Endothelial cell of hepatic sinusoid (primary cell): ENCODE measurements around the gene TGDS.
"Not testable (repeated sequence)": the region's sequence is repeated elsewhere in the genome, so short reads cannot be mapped to it uniquely, and the experiment has no call there.

Experiments used
- in situ Hi-C: cut with HindIII; loops from 2 replicates; pipeline ENCODE4 v1.10.0; 2017; ENCODE audit warnings: low sequenced_read_pairs

Gene TGDS, protein sequence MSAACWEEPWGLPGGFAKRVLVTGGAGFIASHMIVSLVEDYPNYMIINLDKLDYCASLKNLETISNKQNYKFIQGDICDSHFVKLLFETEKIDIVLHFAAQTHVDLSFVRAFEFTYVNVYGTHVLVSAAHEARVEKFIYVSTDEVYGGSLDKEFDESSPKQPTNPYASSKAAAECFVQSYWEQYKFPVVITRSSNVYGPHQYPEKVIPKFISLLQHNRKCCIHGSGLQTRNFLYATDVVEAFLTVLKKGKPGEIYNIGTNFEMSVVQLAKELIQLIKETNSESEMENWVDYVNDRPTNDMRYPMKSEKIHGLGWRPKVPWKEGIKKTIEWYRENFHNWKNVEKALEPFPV

DNA sequence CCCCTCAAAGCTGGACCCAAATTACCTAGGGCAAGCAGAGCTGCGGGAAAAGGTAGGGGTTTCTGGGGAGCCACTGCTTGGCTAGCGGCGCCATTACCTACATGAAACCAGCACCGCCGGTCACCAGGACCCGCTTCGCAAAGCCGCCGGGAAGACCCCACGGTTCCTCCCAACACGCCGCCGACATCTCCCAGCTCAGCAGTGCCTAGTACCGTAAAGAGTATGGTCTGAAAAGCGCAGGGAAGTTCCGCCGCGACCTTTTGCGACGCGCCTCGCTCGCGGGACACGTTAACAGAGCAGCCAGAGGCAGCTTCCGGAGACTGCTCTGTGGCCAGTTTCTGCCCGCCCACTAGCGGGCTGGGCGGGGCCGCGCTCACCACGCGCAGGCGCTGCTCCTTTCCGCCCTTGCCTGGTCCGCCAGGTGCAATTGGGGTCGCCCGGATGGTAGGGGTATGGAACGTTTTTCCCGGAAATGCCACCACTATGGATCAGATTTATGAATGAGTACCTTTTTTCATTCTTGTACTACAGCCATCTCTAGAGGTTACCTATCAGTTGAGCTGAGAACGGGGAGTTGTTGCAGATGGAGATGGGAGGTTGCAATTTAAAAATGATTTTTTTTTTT lies at the start of gene TGDS:
Gene TGDS (minus strand): TSS at position 203 of the 625 bp plus-strand sequence. CDS start 16 bp downstream, at position 187.
- in situ Hi-C loops: no loop called here

DNA sequence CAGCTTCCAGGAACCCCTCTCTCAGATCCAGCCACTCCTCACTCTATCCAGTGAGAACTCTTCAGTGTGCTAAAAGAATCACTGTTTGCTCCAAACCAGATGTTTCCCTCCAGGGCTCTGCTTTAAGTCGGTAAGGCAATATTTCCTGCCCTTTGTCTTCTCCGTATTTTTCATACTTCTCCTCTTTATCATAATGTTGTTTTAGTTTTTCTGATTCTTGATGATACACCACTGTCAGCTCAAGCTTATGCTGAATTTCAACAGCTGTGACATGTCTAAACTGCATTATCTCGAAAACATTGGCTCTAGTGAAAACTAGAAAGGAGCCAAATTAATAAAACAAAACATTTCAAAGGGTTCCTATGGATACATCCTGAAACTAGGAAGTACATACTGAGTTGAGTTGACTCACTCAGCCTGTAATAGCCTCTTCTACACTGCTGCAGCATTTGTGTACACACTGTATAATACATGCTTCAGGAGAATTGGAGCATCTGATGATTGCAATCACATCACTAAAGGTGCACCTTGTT lies 45.5 kb upstream of the TGDS start:
- in situ Hi-C loops: no loop called here

DNA sequence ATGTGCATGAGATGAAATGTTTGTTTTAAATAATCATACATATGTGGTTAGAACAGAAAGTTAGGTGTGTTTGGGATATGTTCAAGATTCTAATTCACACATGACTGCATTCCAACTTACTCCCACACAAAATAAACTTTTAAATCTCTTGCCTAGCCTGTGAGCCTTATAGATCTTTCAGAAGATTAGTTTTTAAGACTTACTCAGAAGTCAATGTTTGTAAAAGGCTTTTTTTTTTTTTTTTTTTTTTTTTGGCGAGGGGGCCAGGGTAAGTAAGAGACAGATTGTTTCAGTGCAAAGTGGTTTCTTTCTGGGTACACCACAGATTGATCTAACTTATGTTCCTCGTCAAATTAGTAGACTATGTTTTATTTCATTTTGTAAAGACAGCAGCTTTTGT lies 44.8 kb upstream of the TGDS start:
- in situ Hi-C loops: no loop called here

DNA sequence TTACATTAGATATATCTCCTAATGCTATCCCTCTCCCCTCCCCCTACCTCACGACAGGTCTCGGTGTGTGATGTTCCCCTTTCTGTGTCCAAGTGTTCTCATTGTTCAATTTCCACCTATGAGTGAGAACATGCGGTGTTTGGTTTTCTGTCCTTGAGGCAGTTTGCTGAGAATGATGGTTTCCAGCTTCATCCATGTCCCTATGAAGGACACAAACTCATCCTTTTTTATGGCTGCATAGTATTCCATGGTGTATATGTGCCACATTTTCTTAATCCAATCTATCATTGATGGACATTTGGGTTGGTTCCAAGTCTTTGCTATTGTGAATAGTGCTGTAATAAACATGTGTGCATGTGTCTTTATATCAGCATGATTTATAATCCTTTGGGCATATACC lies 41.7 kb upstream of the TGDS start:
- in situ Hi-C loops: not testable (repeated sequence)

DNA sequence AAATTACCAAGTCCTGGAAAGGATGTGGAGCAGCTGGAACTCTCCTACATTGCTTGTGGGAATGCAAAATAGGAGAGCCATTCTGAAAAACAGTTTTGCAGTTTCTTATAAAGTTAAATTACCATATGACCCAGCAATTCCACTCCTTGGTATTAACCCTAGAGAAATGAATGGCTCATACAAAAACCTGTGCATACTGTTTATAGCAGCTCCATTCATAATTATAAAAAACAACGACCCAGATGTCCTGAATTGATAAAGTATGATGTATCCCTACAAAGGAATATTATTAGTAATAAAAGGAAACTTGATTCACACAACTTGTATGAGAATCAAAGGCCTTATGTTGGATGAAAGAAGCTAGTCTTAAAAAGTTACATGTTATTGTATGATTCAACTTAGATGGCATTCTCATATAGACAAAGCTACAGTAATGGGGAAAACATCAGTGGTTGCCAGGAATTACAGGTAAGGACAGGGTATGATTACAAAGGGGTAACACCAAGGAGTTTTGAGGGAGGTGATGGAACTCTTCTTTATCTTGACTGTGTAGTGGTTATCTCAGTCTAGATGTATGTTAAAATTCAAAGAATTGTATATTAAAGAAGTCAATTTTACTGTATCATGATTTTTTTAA lies 41.1 kb upstream of the TGDS start:
- in situ Hi-C loops: no loop called here

DNA sequence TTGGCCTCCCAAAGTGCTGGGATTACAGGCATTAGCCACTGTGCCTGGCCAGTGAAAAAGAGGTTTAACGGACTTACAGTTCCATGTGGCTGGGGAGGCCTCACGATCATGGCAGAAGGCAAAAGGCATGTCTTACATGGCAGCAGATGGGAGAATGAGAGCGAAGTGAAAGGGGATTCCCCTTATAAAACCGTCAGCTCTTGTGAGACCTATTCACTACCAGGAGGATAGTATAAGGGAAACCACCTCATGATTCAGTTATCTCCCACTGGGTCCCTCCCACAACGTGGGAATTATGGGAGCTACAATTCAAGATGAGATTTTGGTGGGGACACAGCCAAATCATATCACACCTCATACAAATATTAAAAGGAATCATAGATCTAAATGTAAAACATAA lies 40.1 kb upstream of the TGDS start:
- in situ Hi-C loops: not testable (repeated sequence)

DNA sequence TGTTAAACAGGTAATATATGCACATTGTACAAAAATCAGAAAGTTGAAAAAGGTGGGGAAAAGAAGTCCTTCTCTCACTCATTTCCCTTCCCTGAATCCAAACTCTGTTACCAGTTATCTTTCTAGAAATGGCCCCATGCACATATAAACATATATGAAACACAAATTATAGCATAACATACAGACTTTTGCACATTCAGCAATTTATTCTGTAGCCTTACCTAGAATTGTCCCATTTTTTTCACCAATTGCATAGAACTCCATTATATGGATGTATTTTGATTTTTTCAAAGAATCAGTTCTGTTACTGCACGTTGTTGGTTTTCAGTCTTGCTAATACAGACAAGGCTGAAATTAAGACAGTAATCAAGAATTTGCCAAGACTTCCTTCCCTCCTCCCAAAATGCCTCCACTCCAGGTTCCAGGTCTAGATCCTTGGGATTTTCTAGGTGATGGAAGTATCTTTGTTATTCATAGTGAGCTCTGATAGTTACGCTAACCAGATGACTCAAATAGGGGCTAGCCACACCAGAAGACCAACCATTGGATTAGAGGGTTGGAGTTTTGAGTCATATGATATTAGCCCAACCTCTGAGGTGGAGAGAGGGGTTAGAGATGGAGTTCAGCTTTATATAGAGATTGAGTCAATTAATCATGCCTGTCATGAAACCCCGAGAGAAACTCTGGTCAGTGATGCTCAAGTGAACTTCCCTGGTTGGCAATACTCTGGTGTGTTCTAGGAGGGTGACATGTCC lies 36.5 kb upstream of the TGDS start:
- in situ Hi-C loops: no loop called here

DNA sequence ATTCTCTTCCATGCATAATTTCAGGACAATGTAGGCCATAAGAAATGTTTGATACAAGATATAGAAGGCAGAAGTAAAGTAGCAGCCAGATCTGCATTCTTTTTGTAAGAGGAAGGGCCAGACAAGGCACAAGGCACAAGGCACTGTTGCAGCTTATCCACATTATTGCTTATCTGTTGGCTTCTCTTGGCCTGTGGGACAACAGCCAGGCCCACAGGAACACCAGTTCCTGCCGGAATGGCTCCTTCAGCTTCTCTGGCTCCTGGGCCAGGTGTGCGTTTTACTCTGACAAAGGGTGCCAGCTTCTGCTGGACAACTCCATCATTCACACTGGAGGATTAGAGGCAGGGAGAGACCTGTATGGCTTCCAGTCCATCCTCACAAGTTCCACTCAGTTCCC lies 34.9 kb upstream of the TGDS start:
- in situ Hi-C loops: no loop called here

DNA sequence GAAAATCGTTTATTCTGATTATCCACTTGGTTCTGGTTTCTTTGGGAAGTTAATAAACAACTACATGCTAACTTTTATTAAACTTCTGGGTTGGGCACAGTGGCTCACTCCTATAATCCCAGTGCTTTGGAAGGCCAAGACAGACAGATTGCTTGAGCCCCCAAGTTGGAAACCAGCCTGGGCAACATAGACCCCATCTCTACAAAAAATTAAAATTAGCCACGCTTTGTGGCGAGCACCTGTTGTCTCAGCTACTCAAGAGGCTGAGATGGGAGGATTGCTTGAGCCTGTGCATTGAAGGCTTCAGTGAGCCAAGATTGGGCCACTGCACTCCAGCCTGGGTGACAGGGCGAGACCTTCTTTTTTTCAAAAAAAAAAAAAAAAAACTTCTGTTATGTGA lies 27.4 kb upstream of the TGDS start:
- in situ Hi-C loops: no loop called here

DNA sequence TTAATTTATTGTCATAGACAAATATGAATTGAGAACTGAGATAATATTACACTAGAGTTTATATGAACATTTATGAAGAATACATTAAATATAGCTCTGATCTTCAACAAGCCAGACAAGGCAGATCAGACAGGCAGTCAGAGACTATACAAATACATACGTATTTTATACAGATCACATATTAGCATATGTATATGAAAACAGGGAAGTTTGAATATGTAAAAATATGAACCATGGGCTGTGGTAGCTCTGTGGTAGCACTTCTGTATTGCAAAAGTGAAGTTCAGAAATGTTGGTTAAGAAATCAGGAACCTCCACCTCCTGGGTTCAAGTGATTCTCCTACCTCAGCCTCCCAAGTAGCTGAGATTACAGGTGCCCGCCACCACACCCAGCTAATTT lies 26.4 kb upstream of the TGDS start:
- in situ Hi-C loops: no loop called here

DNA sequence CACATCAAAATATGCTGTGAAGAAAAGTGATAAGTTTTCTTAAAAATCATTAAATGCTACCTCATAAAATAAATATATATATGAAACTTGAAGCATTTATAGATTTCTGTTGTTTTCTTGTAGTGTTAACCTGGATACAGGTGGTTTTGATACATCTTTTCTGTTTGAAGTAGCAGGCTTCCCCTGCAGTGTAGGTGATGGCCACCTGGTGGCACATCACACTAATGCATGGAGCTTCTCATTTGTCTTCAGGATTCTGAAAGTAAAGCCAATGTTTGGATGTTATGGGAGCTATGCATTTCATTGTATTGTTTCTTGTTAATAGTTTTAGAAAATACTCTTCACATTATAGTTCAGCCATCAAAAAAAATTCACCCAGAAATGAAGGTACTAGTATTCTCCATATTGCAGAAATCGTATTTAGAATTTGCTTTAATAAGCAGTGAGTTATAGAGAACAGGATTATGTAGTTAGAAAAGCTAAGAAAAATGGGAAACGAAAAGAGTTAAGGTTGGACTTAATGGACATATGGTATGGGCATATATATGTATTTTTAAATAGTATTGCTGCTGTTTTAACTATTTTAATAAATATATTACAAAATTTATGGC lies 24.4 kb upstream of the TGDS start:
- in situ Hi-C loops: no loop called here

DNA sequence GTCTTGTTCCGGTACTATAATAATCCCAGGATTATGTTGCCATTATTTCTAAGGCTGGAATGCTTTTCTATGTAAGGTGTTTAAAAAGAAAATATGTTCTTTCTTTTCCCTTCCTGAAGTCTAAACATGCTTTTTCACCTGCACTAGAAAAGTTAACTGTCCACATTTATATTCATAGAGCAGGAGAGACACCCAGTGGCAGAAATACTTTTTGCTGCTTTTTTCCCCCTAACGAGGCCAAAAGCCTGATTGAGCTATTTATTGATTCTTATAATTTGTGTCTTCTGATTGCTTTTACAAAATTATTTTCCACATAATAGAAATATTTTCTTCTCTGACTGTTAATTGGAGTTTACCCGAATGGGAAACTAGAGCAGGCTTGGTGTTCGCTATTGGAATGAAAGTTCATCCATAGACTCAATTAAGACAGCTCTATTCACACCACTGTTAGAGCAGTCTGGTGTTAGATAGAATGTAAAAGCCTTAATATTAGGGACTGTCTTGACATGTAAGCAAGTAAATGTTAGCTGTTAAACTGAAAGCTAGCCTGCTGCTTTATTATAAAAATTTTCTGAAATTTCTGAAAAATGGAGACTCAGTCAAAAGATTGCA lies 21.5 kb upstream of the TGDS start:
- in situ Hi-C loops: no loop called here

DNA sequence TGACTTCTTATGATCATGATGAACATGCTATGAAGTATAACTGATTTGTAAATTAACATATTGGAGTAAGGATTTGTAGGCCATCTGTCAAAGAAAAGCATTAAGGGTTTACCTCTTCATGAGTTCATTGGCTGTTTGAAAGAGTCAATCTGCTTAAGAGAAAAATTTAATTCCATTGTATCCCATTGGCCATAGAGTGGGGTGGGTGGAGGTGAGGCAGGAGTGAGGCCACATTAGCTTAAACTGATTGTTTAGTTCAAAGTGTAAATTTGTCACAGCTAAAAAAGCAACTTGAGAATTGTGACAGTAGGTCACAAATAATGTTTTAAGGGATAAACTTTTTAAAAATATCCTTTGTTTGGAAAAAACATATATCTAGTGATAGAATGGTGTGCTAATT lies 17.1 kb upstream of the TGDS start:
- in situ Hi-C loops: no loop called here

DNA sequence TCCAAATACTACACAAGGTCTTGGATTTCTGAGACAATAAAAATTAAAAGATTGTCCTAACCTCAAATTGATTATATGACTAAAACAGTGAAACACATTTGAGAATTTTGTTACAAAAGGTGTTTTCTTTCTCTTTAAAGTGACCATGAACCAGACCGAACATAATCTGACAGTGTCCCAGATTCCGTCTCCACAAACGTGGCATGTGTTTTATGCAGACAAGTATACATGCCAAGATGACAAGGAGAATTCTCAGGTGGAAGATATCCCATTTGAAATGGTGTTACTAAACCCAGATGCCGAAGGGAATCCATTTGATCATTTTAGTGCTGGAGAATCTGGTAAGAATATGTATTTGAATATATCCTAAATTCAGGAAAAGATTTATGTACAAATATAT lies 16.1 kb upstream of the TGDS start:
- in situ Hi-C loops: no loop called here

DNA sequence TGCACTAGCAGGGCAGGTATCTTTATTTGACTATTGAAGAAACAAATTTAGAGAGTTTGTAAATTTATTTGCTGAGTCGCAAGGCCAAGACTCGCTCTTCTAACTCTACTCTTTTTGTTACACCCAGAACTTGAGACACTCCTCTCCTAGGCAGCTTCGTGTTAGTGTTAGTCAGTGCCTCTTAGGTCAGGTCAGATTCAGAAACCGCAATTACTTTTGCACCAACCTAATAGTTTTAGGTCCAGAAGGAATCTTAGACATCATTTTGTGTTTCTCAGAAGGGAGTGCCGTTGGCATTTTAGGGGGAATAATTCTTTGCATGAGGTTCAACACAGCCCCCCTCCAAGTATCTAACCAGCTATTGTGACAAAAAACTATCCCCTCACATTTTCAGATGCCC lies 14.5 kb upstream of the TGDS start:
- in situ Hi-C loops: no loop called here

DNA sequence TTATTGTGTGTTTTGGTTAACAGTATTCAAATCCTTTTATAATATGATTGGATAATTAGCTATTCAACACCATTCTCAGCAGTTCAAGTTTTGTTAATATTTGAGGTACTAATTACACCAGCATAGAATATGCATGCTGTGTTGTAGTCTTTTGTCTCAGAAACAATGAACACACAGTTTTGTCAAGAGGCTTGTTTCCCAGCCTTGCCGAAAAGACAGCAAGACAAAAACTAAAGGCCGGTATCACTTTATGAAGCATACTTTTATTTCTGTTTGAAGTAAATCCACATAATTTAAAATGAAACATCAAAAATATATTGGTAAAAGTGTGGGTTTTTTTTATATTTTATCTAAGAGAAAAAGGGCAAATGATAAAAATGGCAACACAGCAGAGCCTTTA lies 13.2 kb upstream of the TGDS start:
- in situ Hi-C loops: no loop called here

DNA sequence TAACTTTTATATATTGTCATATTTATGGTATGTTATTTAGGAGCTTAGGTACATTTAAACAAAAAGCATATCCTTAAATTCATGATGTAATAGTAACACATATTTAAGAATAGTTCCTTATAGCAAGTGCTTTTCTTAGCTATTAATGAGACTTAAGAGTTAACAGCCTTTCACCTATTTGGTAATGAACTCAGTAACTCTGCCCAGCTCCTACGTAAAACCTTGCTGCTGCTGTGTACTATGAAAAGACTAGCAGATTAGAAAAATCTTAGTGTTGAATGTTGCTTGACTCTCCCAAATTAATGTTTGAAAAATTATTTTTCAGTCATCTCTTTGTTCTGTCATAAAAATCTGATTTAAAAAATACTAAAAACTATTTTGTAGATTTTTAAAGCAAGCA lies 12.6 kb upstream of the TGDS start:
- in situ Hi-C loops: no loop called here

DNA sequence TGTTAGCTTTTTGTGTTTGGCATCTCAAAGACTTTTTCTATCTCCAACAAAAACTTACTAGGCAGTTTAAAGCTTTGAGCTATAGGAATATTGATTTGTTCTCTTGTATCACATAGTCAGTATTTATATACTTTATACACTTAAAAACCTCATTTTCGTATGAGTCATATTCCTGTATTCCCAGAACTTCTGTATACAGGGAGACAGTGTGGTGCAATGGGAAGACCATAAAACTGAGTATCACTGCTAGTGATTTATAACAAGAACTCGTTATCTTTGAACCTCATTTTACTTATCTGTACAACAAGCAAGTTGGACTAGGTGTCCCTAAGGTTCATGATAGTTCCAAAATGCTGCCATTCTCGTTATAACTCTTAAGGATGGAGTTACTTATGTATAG lies 12.0 kb upstream of the TGDS start:
- in situ Hi-C loops: no loop called here

DNA sequence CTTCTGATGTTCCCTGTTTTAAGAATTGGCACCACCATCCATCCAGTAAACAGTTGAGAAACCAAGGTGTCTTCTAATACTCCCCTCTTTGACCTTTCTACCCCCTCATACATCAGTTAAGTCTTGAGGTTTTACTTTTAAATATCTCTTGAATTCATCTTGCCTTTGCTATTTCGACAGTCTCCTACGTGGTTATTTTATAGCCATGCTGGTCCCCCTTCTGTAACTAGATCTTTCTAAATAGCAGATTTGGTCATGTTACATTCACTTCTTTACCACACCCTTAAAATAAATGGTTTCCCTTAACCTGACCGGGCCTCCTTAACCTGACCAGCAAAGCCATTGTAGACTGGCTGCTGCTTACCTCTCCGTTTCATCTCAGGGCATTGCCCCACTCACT lies 11.1 kb upstream of the TGDS start:
- in situ Hi-C loops: no loop called here

DNA sequence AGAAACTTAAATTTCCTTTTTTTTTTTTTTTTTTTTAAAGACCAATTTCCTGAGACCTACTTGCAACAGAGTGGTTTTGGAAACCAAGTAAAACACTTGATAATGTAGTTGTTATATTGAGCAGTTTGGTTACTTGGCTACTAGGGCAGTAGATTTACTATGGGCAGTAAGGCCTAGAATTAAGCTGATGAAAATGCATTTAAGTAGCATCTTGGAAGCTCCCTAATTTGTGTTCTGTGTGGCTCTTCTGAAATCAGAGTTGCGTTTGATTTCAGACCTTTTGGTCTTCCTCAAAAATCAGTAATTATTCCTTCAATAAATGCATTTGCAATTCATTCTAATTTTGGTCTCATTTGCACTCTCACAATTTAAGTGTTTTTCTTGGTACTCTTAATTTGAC lies 6.5 kb upstream of the TGDS start:
- in situ Hi-C loops: no loop called here
